OCI-LY1 (cell line): ENCODE results near the gene ARHGAP6.
"Not testable (repeated sequence)": the region's sequence is repeated elsewhere in the genome, so short reads cannot be mapped to it uniquely, and the experiment has no call there.

Source experiments
- H2AFZ ChIP-seq: fragments of 200-600 bp; sonication (generic), shearing (Covaris generic); 2 replicates; pipeline ENCODE4 v1.6.0; 2014; ENCODE audit warnings: antibody characterized with exemption, mild to moderate bottlenecking, low read length
- H3F3A ChIP-seq: fragments of 200-600 bp; sonication (generic), shearing (Covaris generic); 2 replicates; pipeline ENCODE4 v1.6.0; 2014; ENCODE audit warnings: mild to moderate bottlenecking, antibody characterized with exemption, low read length, moderate library complexity; ENCODE audit not compliant: insufficient read depth
- H3K27ac ChIP-seq: fragments of 200-600 bp; sonication (generic); 2 replicates; pipeline ENCODE4 v1.5.1; 2014; ENCODE audit warnings: low read length, mixed run types, mild to moderate bottlenecking, low read depth; ENCODE audit not compliant: poor library complexity, severe bottlenecking
- H3K27me3 ChIP-seq: fragments of 200-600 bp; sonication (generic); 2 replicates; pipeline ENCODE4 v1.6.0; 2014; ENCODE audit warnings: antibody characterized with exemption, mild to moderate bottlenecking, low read length, moderate library complexity; ENCODE audit not compliant: insufficient read depth
- H3K36me3 ChIP-seq: fragments of 200-600 bp; sonication (generic); 2 replicates; pipeline ENCODE4 v1.6.1; 2014; ENCODE audit warnings: mild to moderate bottlenecking, antibody characterized with exemption, low read length, moderate library complexity, mixed read lengths; ENCODE audit not compliant: insufficient read depth
- H3K4me1 ChIP-seq: fragments of 200-600 bp; sonication (generic); 2 replicates; pipeline ENCODE4 v1.5.1; 2014; ENCODE audit warnings: mild to moderate bottlenecking, low read length, moderate library complexity; ENCODE audit not compliant: insufficient read depth, severe bottlenecking
- H3K4me2 ChIP-seq: fragments of 200-600 bp; sonication (generic), shearing (Covaris generic); 2 replicates; pipeline ENCODE4 v1.6.1; 2014; ENCODE audit warnings: low read length
- H3K4me3 ChIP-seq: fragments of 200-600 bp; sonication (generic); 2 replicates; pipeline ENCODE4 v1.5.1; 2014; ENCODE audit warnings: low read length, low read depth, mild to moderate bottlenecking, mixed read lengths; ENCODE audit not compliant: poor library complexity, severe bottlenecking
- H3K79me2 ChIP-seq: fragments of 200-600 bp; shearing (Covaris generic); 2 replicates; pipeline ENCODE4 v1.6.1; 2016; ENCODE audit warnings: mixed run types, low read length, mixed read lengths; ENCODE audit not compliant: insufficient read depth
- H3K9ac ChIP-seq: fragments of 200-600 bp; sonication (generic), shearing (Covaris generic); 2 replicates; pipeline ENCODE4 v1.6.1; 2014; ENCODE audit warnings: mild to moderate bottlenecking, low read length, mixed read lengths
- H3K9me2 ChIP-seq: fragments of 200-600 bp; sonication (generic), shearing (Covaris generic); 2 replicates; pipeline ENCODE4 v1.6.1; 2014; ENCODE audit warnings: low read depth, mild to moderate bottlenecking, low read length, mixed read lengths
- H3K9me3 ChIP-seq: fragments of 200-600 bp; shearing (Covaris generic); 2 replicates; pipeline ENCODE4 v1.6.1; 2014; ENCODE audit warnings: low read length, mixed read lengths
- H4K20me1 ChIP-seq: fragments of 200-600 bp; sonication (generic), shearing (Covaris generic); 2 replicates; pipeline ENCODE4 v1.6.0; 2016; ENCODE audit warnings: mild to moderate bottlenecking, low read length; ENCODE audit not compliant: insufficient read depth
- CTCF ChIP-seq: fragments of 200-600 bp; sonication (generic), shearing (Covaris generic); IDR thresholded peaks from 2 replicates; pipeline ENCODE4 v1.5.1; 2017; ENCODE audit warnings: mild to moderate bottlenecking, antibody characterized with exemption, low read length, moderate library complexity, mixed read lengths
- EZH2 ChIP-seq: fragments of 200-600 bp; sonication (generic), shearing (Covaris generic); IDR thresholded peaks from 2 replicates; pipeline ENCODE4 v1.8.0; 2017; ENCODE audit warnings: borderline replicate concordance, mixed run types, mild to moderate bottlenecking, antibody characterized with exemption, low read length, moderate library complexity, mixed read lengths

The ARHGAP6 gene

GRCh38 chrX:11239230-11239629, 426.5 kb downstream of the ARHGAP6 start:
- H4K20me1 ChIP-seq, result no peaks in the 10 kb centered on the region
- H3K9ac ChIP-seq, result no peak overlapping the region
- H3K4me2 ChIP-seq, result no peak overlapping the region
- H3K27ac ChIP-seq, result no peak overlapping the region
- H2AFZ ChIP-seq, result no peak overlapping the region
- no peaks in the 10 kb centered on the region for H3K79me2 ChIP-seq
- H3K27me3 ChIP-seq, result no peaks in the 10 kb centered on the region
- H3K4me3 ChIP-seq, result no peak overlapping the region
- no peaks in the 10 kb centered on the region for H3K36me3 ChIP-seq
- H3K4me1 ChIP-seq, result no peaks in the 10 kb centered on the region
- TF ChIP-seq CTCF, result no peak
- no peak for TF ChIP-seq EZH2
- H3K9me2 ChIP-seq, result no peaks in the 10 kb centered on the region
- no peaks in the 10 kb centered on the region for H3F3A ChIP-seq
- H3K9me3 ChIP-seq, result no peaks in the 10 kb centered on the region

- H3K27ac ChIP-seq, H3K4me1 ChIP-seq, H3K4me2 ChIP-seq, H3K27me3 ChIP-seq, H2AFZ ChIP-seq, H3K36me3 ChIP-seq, H3K9me3 ChIP-seq, H4K20me1 ChIP-seq, H3F3A ChIP-seq, H3K9me2 ChIP-seq, H3K9ac ChIP-seq, H3K4me3 ChIP-seq, H3K79me2 ChIP-seq: not testable (repeated sequence)
Measured at GRCh38 chrX:11235377-11235776, 430.3 kb downstream of the ARHGAP6 start.

GRCh38 chrX:11215191-11215921, 450.4 kb downstream of the ARHGAP6 start:
- Histone ChIP-seq H3K9me2 (no peaks in the 10 kb centered on the region), H3K27ac (no peak overlapping the region), H4K20me1 (no peaks in the 10 kb centered on the region), H2AFZ (no peak overlapping the region), H3K27me3 (no peaks in the 10 kb centered on the region), H3K4me2 (no peak overlapping the region), H3F3A (no peaks in the 10 kb centered on the region), H3K79me2 (no peaks in the 10 kb centered on the region), H3K9me3 (no peaks in the 10 kb centered on the region), H3K9ac (no peak overlapping the region), H3K4me3 (no peak overlapping the region), H3K36me3 (no peaks in the 10 kb centered on the region), H3K4me1 (no peaks in the 10 kb centered on the region)
- TF ChIP-seq CTCF (no peak), EZH2 (no peak)
